Measurements from ENCODE around the gene MRPL34.

The MRPL34 gene

GRCh38 chr19:17328517-17329365, 23.1 kb downstream of the MRPL34 start:
- peak; percentile 30 for DNase-seq

GRCh38 chr19:17329366-17330261, 23.9 kb downstream of the MRPL34 start:
- DNase-seq, result no peak

GRCh38 chr19:17330262-17331044, 24.8 kb downstream of the MRPL34 start:
- DNase-seq, result no peak

- DNase-seq, result no peak
These were observed 25.4 kb downstream of the MRPL34 start for GRCh38 chr19:17331045-17331558.

GRCh38 chr19:17332360-17332676, 26.6 kb downstream of the MRPL34 start:
- no peak for DNase-seq

- DNase-seq, result no peak
These were observed 27.3 kb downstream of the MRPL34 start for GRCh38 chr19:17332677-17333581.

- peak; percentile 65 for DNase-seq
These were observed 28.1 kb downstream of the MRPL34 start for GRCh38 chr19:17333611-17334413.

GRCh38 chr19:17334414-17335409, 29.0 kb downstream of the MRPL34 start, which contains the start of gene ANO8:
ANO8 (minus strand) TSS chr19:17334855; CDS start chr19:17334670, 185 bp downstream.
- DNase-seq, result peak; percentile 92

- no peak for DNase-seq
These were observed 29.9 kb downstream of the MRPL34 start for GRCh38 chr19:17335575-17335974.

- peak; percentile 96 for DNase-seq
These were observed 31.4 kb downstream of the MRPL34 start, which contains the start of gene GTPBP3 for GRCh38 chr19:17336872-17337674. GTPBP3 (plus strand) TSS chr19:17337553; CDS start chr19:17337612, 59 bp downstream.

GRCh38 chr19:17337675-17338432, 32.2 kb downstream of the MRPL34 start:
- no peak for DNase-seq

- no peak for DNase-seq
These were observed 32.9 kb downstream of the MRPL34 start for GRCh38 chr19:17338433-17339078.

- no peak for DNase-seq
These were observed 33.5 kb downstream of the MRPL34 start for GRCh38 chr19:17339088-17339741.

GRCh38 chr19:17340302-17340870, 34.7 kb downstream of the MRPL34 start:
- no peak for DNase-seq

- DNase-seq, result no peak
These were observed 35.2 kb downstream of the MRPL34 start for GRCh38 chr19:17340871-17341357.

- no peak for DNase-seq
These were observed 35.7 kb downstream of the MRPL34 start for GRCh38 chr19:17341386-17341785.
